GM19238 (cell line): Measurements from ENCODE around the gene SNX7.
A peak's percentile ranks its signal among the peaks of the same experiment; 100 is the strongest.

ENCODE experiments used
- DNase-seq: peaks from one replicate; pipeline ENCODE4 v3.0.0; 2011; ENCODE audit warnings: low spot score; ENCODE audit not compliant: insufficient read length

SNX7 gene

DNA sequence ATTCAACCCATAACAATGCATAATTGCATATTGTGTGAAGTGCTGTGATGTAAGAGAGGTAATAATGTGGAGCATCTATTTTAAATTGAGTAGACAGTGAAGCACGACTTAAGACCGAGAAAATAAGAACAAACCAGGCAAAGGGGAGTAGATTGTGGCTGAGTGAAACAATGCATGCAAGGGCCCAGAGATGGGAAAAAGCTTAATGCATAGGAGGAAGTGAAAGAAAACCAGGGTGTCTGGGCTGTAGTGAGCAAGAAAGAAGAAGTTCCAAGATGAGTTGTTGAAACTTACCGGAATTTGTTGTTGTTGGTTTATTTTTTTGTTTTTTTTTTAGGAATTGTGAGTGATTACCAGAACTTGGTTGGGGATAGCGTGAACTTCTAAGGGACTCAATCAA, 104.7 kb downstream of the SNX7 start:
- DNase-seq = no peak

DNA sequence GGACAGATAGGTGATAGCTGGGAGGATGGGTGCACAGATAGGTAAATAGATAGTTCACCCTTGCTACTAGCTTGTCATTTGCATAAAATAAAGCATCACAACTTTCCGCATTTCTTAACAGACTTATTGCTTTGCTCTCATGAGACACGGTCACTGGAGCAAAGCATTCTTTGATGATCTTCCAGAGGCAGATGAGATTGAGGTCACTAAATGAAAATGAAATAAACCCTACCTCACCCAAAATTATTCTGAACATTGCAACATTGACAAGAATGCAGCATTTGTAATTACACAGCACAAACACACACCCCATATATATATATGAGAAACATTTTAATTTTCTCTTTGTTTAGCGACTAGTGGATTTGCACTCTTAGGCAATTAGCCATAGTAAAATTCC, 107.6 kb downstream of the SNX7 start:
- DNase-seq = no peak

DNA sequence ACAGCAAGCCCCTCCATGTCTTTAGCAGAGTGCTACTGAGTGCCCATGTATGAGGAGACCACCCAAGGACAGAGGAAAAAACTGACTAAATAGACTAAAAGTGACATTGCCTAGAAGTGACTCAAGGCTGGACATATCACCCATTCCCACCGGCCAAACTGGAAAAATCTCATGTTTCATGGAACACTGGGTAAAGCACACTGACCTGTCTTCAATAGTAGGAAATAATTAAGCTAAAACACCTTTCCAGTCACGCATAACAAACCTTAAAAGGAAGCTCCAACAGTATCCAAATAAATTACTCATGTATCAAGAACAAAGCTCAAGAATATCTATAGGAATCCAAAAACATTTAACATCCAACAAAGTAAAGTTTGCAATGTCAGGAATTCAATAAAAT, 120.4 kb downstream of the SNX7 start:
- DNase-seq = no peak

DNA sequence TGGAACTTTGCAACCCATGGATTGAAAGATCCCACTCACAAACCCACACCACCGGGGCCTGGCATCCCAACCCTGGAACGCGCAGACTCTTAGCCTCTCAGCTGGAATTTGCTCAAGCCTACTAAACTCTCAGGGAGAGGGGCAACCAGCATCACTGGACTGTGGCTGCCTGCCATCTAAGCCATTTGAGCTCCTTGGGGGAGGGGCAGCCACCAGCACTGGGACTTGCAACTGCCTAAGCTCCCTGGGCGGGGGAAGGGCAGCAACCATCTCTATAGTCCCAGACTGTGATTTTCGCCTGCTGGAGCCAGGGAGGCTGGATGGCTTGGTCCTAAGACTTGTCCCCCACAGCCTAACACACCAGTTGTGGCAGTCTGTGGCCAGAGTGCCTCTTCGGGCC, 122.3 kb downstream of the SNX7 start:
- no peak for DNase-seq

DNA sequence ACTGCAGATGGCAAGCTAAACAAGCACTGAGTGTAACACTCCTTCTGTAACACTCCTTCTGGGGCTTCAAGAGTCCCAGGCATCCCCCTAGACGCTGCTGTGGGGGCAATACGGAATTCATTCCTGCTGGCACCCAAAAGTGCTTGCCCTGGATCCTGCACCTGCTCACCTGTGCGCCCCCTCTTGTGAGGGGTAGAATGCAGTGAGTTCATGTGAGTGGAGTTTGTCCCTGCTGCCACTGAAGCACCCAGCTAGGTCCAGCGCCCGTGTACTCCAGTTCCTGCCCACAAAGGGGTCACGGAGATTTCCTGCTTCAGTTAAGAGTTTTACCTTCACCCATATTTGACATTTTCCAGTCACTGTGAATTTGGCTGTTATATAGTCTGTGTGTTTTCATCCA, 130.0 kb downstream of the SNX7 start:
- DNase-seq = no peak

DNA sequence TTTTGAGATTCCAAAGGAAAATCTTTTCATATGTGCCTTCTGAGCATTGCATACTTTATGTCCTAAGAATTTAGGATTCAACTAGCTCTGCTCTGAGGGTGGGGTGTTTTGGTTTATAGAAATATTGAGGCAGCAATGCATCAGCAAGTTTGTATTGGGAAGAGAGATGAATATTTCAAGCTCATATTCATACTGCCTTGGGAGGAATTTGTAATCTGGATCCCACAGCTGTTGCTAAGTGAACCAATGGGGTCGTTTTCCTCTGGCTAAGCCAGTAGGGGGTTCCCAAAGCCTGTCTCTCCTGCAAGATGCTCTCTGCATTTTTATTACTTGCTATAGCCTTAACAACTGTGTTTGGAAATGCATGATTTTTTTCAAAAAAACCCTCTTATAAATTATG, 130.6 kb downstream of the SNX7 start:
- DNase-seq = no peak

DNA sequence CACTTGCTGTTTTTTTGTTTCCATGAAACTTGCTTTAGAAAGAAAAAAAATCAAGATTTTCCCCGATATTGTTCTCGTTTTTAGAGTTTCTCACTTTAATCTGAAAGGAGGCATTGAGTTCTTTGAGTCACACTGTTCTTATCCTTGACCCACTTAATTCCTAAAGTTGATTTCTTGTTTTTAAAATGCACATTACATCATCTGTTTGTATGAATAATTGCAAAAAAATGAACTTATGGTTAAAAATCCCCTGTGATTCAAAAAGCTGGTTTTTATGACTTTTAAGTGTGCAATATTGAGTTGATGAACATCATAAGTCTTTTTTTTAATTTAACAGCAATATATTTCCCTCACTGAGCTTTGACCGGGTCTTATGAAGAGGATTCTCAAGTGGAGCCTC, 131.6 kb downstream of the SNX7 start:
- DNase-seq = no peak

DNA sequence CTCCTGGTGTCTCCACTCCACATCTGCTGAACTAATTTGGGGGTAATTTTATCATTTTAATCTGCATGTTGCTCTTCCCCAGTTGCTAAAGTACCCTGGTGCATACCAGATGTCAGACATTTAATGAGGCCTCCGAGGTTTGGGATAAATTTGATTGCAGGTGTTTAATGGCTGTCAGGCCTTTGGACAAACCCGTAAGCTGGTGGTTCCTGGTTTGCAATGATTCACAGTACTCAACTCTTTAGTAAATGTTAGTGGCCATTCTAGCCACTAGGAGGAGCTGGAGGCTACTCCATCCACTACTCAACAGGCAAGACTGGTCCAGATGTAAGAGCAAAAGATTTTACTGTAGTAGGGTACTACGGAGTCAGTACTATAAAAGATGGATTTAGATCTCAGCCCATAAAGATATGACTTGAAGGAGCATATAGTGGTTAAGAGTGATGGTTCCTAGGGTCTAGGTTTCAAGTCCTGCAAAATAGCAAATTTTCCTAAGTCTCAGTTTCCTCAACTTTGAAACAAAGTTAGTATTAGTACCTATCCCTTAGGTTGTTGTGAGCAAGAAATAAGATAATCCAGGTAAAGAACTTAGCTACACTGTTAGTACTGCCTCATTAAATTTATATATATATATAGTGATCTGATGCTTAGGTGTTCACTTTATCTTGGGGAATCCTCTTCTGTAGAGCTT, 132.8 kb downstream of the SNX7 start:
- DNase-seq = peak; percentile 23

DNA sequence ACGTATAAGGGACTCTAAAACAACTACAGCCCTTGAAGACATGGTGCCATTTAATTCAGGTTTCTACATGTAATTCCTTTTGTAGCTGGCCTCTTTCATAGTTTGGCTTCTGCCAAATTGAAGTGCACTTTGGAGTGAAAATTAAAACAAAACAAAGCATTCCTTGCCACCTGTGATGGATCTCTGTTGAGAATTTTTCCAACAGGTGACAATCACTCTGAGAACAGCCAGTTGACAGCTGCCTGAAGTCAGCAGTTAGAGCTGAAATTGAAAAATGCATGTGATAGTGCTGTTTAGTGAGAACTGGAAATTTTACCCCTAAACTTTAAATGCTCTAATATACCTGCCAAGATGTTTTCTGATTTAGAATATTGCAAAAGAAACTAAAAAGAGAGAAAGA, 134.5 kb downstream of the SNX7 start:
- DNase-seq = no peak

DNA sequence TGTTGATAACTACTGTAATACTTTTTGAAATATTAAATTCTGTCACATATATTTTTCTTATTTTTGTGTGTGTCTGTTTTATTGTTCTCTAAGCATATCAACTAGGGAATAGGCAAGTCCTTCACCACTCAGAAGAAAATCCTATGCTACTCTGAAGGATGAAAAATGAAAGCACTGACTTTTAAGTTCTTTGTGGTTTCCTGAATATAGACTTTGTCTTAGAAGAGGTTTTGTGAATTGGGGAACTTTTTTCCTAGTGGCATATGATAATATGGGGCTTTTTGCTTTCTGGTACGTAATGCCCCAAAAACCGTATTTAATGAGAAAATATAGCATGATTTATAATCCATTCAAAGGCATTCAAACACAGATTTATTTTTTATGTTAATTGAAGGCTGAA, 136.0 kb downstream of the SNX7 start:
- DNase-seq = no peak
